Activated CD8-positive, alpha-beta memory T cell treated with anti-CD3 and anti-CD28 coated beads for 1 hour (primary cell): ENCODE measurements around the gene SUPV3L1.
"Not testable (repeated sequence)": the region's sequence is repeated elsewhere in the genome, so short reads cannot be mapped to it uniquely, and the experiment has no call there.

ENCODE experiments used
- DNase-seq, 2 donors: peaks; one replicate each; pipeline ENCODE4 v3.0.0-alpha.2; 2020; ENCODE audit warnings: low read depth in 1 of 2; ENCODE audit errors: extremely low read depth in 1 of 2

Gene SUPV3L1

GRCh38 chr10:69179743-69180524 lies at the start of gene SUPV3L1:
SUPV3L1 (plus strand) TSS chr10:69180234; CDS start chr10:69180292, 58 bp downstream.
- DNase-seq, result peak; percentile 64 to 78

- DNase-seq, result no peak
Observed at GRCh38 chr10:69130251-69130650, 49.8 kb upstream of the SUPV3L1 start.

GRCh38 chr10:69139961-69140360 lies 40.1 kb upstream of the SUPV3L1 start:
- no peak for DNase-seq

- no peak for DNase-seq
Observed at GRCh38 chr10:69141304-69141703, 38.7 kb upstream of the SUPV3L1 start.

- DNase-seq, result not testable (repeated sequence)
Observed at GRCh38 chr10:69142074-69142473, 38.0 kb upstream of the SUPV3L1 start.

- DNase-seq, result no peak
Observed at GRCh38 chr10:69142983-69143382, 37.1 kb upstream of the SUPV3L1 start.

GRCh38 chr10:69145329-69145728 lies 34.7 kb upstream of the SUPV3L1 start:
- no peak for DNase-seq

GRCh38 chr10:69145864-69146263 lies 34.2 kb upstream of the SUPV3L1 start:
- no peak for DNase-seq

- DNase-seq, result no peak
Observed at GRCh38 chr10:69146759-69147158, 33.3 kb upstream of the SUPV3L1 start.

GRCh38 chr10:69151984-69152383 lies 28.1 kb upstream of the SUPV3L1 start:
- no peak for DNase-seq

GRCh38 chr10:69153227-69153626 lies 26.8 kb upstream of the SUPV3L1 start:
- DNase-seq, result no peak

- DNase-seq, result no peak
Observed at GRCh38 chr10:69160809-69161241, 19.2 kb upstream of the SUPV3L1 start.

GRCh38 chr10:69168493-69168892 lies 11.5 kb upstream of the SUPV3L1 start:
- DNase-seq, result no peak

- DNase-seq, result no peak
Observed at GRCh38 chr10:69172241-69172982, 7.6 kb upstream of the SUPV3L1 start.

GRCh38 chr10:69175326-69175725 lies 4.7 kb upstream of the SUPV3L1 start:
- not testable (repeated sequence) for DNase-seq

- DNase-seq, result no peak
Observed at GRCh38 chr10:69176823-69177222, 3.2 kb upstream of the SUPV3L1 start.

GRCh38 chr10:69179089-69179742 lies 818 bp upstream of the SUPV3L1 start:
- DNase-seq, result peak in 1 of 2 donors; percentile 34

- peak in 1 of 2 donors; percentile 6 for DNase-seq
Observed at GRCh38 chr10:69180525-69181204, 631 bp downstream of the SUPV3L1 start.

GRCh38 chr10:69181433-69181832 lies 1.4 kb downstream of the SUPV3L1 start:
- DNase-seq, result no peak

GRCh38 chr10:69182005-69182404 lies 2.0 kb downstream of the SUPV3L1 start:
- no peak for DNase-seq

GRCh38 chr10:69186524-69186923 lies 6.5 kb downstream of the SUPV3L1 start:
- no peak for DNase-seq
